ENCODE measurements around the gene HNRNPF.

HNRNPF gene

GRCh38 chr10:43437141-43437870 is 28.3 kb upstream of the HNRNPF start:
- Histone ChIP-seq H2AFZ (ENCODE audit: low read length) (0 out of 2 replicates have a peak overlapping the region, but pooled peaks have one; percentile 39), H3K79me2 (ENCODE audit: low read length) (peaks cover 22% of the 10 kb centered on the region), H3F3A (ENCODE audit: insufficient read depth, low read length) (no peaks in the 10 kb centered on the region), H4K20me1 (ENCODE audit: insufficient read depth, low read length) (no peaks in the 10 kb centered on the region), H3K4me2 (ENCODE audit: low read depth, low read length) (peak overlapping the region; percentile 65), H3K27me3 (replicated peaks; ENCODE audit: insufficient read depth, low read length) (no peaks in the 10 kb centered on the region), H3K36me3 (replicated peaks; ENCODE audit: insufficient read depth, low read length) (no peaks in the 10 kb centered on the region), H3K9me2 (replicated peaks; ENCODE audit: insufficient read depth, low read length) (no peaks in the 10 kb centered on the region), H3K4me1 (ENCODE audit: low read length) (no peaks in the 10 kb centered on the region), H3K27ac (ENCODE audit: low read length) (peak overlapping the region; percentile 92), H3K9ac (ENCODE audit: low read length) (peak overlapping the region; percentile 89), H3K9me3 (replicated peaks; ENCODE audit: insufficient read depth, low read length) (no peaks in the 10 kb centered on the region), H3K4me3 (ENCODE audit: low read length) (peak overlapping the region; percentile 69)
- no peak for TF ChIP-seq EZH2 (optimal IDR thresholded peaks at IDR 0.05; ENCODE audit: low read depth, low read length)
- no peak for TF ChIP-seq CTCF (IDR thresholded peaks at IDR 0.05; ENCODE audit: low read length)
- TF ChIP-seq EZH2phosphoT487 (IDR thresholded peaks at IDR 0.05; ENCODE audit: low read length): no peak
- no peak for DNase-seq

- Histone ChIP-seq H3K27me3 (replicated peaks; ENCODE audit: insufficient read depth, low read length) (no peaks in the 10 kb centered on the region), H3K27ac (ENCODE audit: low read length) (peak within 1 kb of the TSS; percentile 92), H3K9me3 (replicated peaks; ENCODE audit: insufficient read depth, low read length) (no peaks in the 10 kb centered on the region), H2AFZ (ENCODE audit: low read length) (peak within 1 kb of the TSS; percentile 39), H3K4me3 (ENCODE audit: low read length) (peak within 1 kb of the TSS; percentile 69), H3K4me1 (ENCODE audit: low read length) (no peaks in the 10 kb centered on the region), H4K20me1 (ENCODE audit: insufficient read depth, low read length) (no peaks in the 10 kb centered on the region), H3K36me3 (replicated peaks; ENCODE audit: insufficient read depth, low read length) (no peaks in the 10 kb centered on the region), H3F3A (ENCODE audit: insufficient read depth, low read length) (no peaks in the 10 kb centered on the region), H3K79me2 (ENCODE audit: low read length) (peaks cover 17% of the 10 kb centered on the region), H3K9me2 (replicated peaks; ENCODE audit: insufficient read depth, low read length) (no peaks in the 10 kb centered on the region), H3K4me2 (ENCODE audit: low read depth, low read length) (peak within 1 kb of the TSS; percentile 65), H3K9ac (ENCODE audit: low read length) (peak within 1 kb of the TSS; percentile 89)
- TF ChIP-seq CTCF (IDR thresholded peaks at IDR 0.05; ENCODE audit: low read length): peak; percentile 28
- TF ChIP-seq EZH2 (optimal IDR thresholded peaks at IDR 0.05; ENCODE audit: low read depth, low read length): no peak
- no peak for TF ChIP-seq EZH2phosphoT487 (IDR thresholded peaks at IDR 0.05; ENCODE audit: low read length)
- DNase-seq: peak; percentile 89
These were observed 27.5 kb upstream of the HNRNPF start, which contains the start of gene ZNF487 for GRCh38 chr10:43436291-43437140. Gene ZNF487, plus strand, starts transcription at chr10:43437111. Its CDS starts 38,703 bp downstream, at chr10:43475814.

GRCh38 chr10:43430926-43431663 is 22.1 kb upstream of the HNRNPF start:
- Histone ChIP-seq H3K4me1 (ENCODE audit: low read length) (no peaks in the 10 kb centered on the region), H3K9me3 (replicated peaks; ENCODE audit: insufficient read depth, low read length) (no peaks in the 10 kb centered on the region), H4K20me1 (ENCODE audit: insufficient read depth, low read length) (no peaks in the 10 kb centered on the region), H3F3A (ENCODE audit: insufficient read depth, low read length) (no peaks in the 10 kb centered on the region), H3K79me2 (ENCODE audit: low read length) (peaks cover 5% of the 10 kb centered on the region), H3K9me2 (replicated peaks; ENCODE audit: insufficient read depth, low read length) (no peaks in the 10 kb centered on the region), H3K36me3 (replicated peaks; ENCODE audit: insufficient read depth, low read length) (no peaks in the 10 kb centered on the region), H2AFZ (ENCODE audit: low read length) (no peak overlapping the region), H3K4me3 (ENCODE audit: low read length) (no peak overlapping the region), H3K27me3 (replicated peaks; ENCODE audit: insufficient read depth, low read length) (no peaks in the 10 kb centered on the region), H3K4me2 (ENCODE audit: low read depth, low read length) (no peak overlapping the region), H3K27ac (ENCODE audit: low read length) (no peak overlapping the region), H3K9ac (ENCODE audit: low read length) (no peak overlapping the region)
- no peak for DNase-seq
- TF ChIP-seq EZH2phosphoT487 (IDR thresholded peaks at IDR 0.05; ENCODE audit: low read length) (no peak), CTCF (IDR thresholded peaks at IDR 0.05; ENCODE audit: low read length) (no peak), EZH2 (optimal IDR thresholded peaks at IDR 0.05; ENCODE audit: low read depth, low read length) (no peak)
